OCI-LY1 (cell line): Measurements from ENCODE around the gene NFIA.

Experiments
- H2AFZ ChIP-seq: fragments of 200-600 bp; sonication (generic), shearing (Covaris generic); 2 replicates; pipeline ENCODE4 v1.6.0; 2014; ENCODE audit warnings: antibody characterized with exemption, mild to moderate bottlenecking, low read length
- H3F3A ChIP-seq: fragments of 200-600 bp; sonication (generic), shearing (Covaris generic); 2 replicates; pipeline ENCODE4 v1.6.0; 2014; ENCODE audit warnings: mild to moderate bottlenecking, antibody characterized with exemption, low read length, moderate library complexity; ENCODE audit not compliant: insufficient read depth
- H3K27ac ChIP-seq: fragments of 200-600 bp; sonication (generic); 2 replicates; pipeline ENCODE4 v1.5.1; 2014; ENCODE audit warnings: low read length, mixed run types, mild to moderate bottlenecking, low read depth; ENCODE audit not compliant: poor library complexity, severe bottlenecking
- H3K27me3 ChIP-seq: fragments of 200-600 bp; sonication (generic); 2 replicates; pipeline ENCODE4 v1.6.0; 2014; ENCODE audit warnings: antibody characterized with exemption, mild to moderate bottlenecking, low read length, moderate library complexity; ENCODE audit not compliant: insufficient read depth
- H3K36me3 ChIP-seq: fragments of 200-600 bp; sonication (generic); 2 replicates; pipeline ENCODE4 v1.6.1; 2014; ENCODE audit warnings: mild to moderate bottlenecking, antibody characterized with exemption, low read length, moderate library complexity, mixed read lengths; ENCODE audit not compliant: insufficient read depth
- H3K4me1 ChIP-seq: fragments of 200-600 bp; sonication (generic); 2 replicates; pipeline ENCODE4 v1.5.1; 2014; ENCODE audit warnings: mild to moderate bottlenecking, low read length, moderate library complexity; ENCODE audit not compliant: insufficient read depth, severe bottlenecking
- H3K4me2 ChIP-seq: fragments of 200-600 bp; sonication (generic), shearing (Covaris generic); 2 replicates; pipeline ENCODE4 v1.6.1; 2014; ENCODE audit warnings: low read length
- H3K4me3 ChIP-seq: fragments of 200-600 bp; sonication (generic); 2 replicates; pipeline ENCODE4 v1.5.1; 2014; ENCODE audit warnings: low read length, low read depth, mild to moderate bottlenecking, mixed read lengths; ENCODE audit not compliant: poor library complexity, severe bottlenecking
- H3K79me2 ChIP-seq: fragments of 200-600 bp; shearing (Covaris generic); 2 replicates; pipeline ENCODE4 v1.6.1; 2016; ENCODE audit warnings: mixed run types, low read length, mixed read lengths; ENCODE audit not compliant: insufficient read depth
- H3K9ac ChIP-seq: fragments of 200-600 bp; sonication (generic), shearing (Covaris generic); 2 replicates; pipeline ENCODE4 v1.6.1; 2014; ENCODE audit warnings: mild to moderate bottlenecking, low read length, mixed read lengths
- H3K9me2 ChIP-seq: fragments of 200-600 bp; sonication (generic), shearing (Covaris generic); 2 replicates; pipeline ENCODE4 v1.6.1; 2014; ENCODE audit warnings: low read depth, mild to moderate bottlenecking, low read length, mixed read lengths
- H3K9me3 ChIP-seq: fragments of 200-600 bp; shearing (Covaris generic); 2 replicates; pipeline ENCODE4 v1.6.1; 2014; ENCODE audit warnings: low read length, mixed read lengths
- H4K20me1 ChIP-seq: fragments of 200-600 bp; sonication (generic), shearing (Covaris generic); 2 replicates; pipeline ENCODE4 v1.6.0; 2016; ENCODE audit warnings: mild to moderate bottlenecking, low read length; ENCODE audit not compliant: insufficient read depth
- CTCF ChIP-seq: fragments of 200-600 bp; sonication (generic), shearing (Covaris generic); IDR thresholded peaks from 2 replicates; pipeline ENCODE4 v1.5.1; 2017; ENCODE audit warnings: mild to moderate bottlenecking, antibody characterized with exemption, low read length, moderate library complexity, mixed read lengths
- EZH2 ChIP-seq: fragments of 200-600 bp; sonication (generic), shearing (Covaris generic); IDR thresholded peaks from 2 replicates; pipeline ENCODE4 v1.8.0; 2017; ENCODE audit warnings: borderline replicate concordance, mixed run types, mild to moderate bottlenecking, antibody characterized with exemption, low read length, moderate library complexity, mixed read lengths

Gene NFIA

GRCh38 chr1:61094677-61095469, 12.5 kb downstream of the NFIA start:
- Histone ChIP-seq H3K36me3 (peaks cover 19% of the 10 kb centered on the region; the same call in 1 of the 2 replicates), H2AFZ (no peak overlapping the region), H3K4me2 (peak overlapping the region; percentile 1; the same call in 1 of the 2 replicates), H3K9me2 (no peaks in the 10 kb centered on the region), H4K20me1 (no peaks in the 10 kb centered on the region), H3K4me3 (no peak overlapping the region), H3K4me1 (peaks cover 65% of the 10 kb centered on the region), H3K9ac (no peak overlapping the region), H3K27me3 (no peaks in the 10 kb centered on the region), H3K27ac (no peak overlapping the region), H3F3A (no peaks in the 10 kb centered on the region; the same call in 1 of the 2 replicates), H3K79me2 (peaks cover 69% of the 10 kb centered on the region), H3K9me3 (no peaks in the 10 kb centered on the region)
- TF ChIP-seq EZH2 (no peak), CTCF (no peak)

- H3K9me2 ChIP-seq: no peaks in the 10 kb centered on the region
- TF ChIP-seq CTCF: no peak
- no peak for TF ChIP-seq EZH2
- H3K4me2 ChIP-seq: peak overlapping the region; percentile 1; the same call in 1 of the 2 replicates
- H3K4me1 ChIP-seq: peaks cover 65% of the 10 kb centered on the region
- H3K4me3 ChIP-seq: no peak overlapping the region
- H3K27me3 ChIP-seq: no peaks in the 10 kb centered on the region
- H3K36me3 ChIP-seq: peaks cover 13% of the 10 kb centered on the region; the same call in 1 of the 2 replicates
- no peaks in the 10 kb centered on the region for H3F3A ChIP-seq
- no peak overlapping the region for H3K9ac ChIP-seq
- no peak overlapping the region for H3K27ac ChIP-seq
- H2AFZ ChIP-seq: no peak overlapping the region
- H3K9me3 ChIP-seq: no peaks in the 10 kb centered on the region
- peaks cover 64% of the 10 kb centered on the region for H3K79me2 ChIP-seq
- no peaks in the 10 kb centered on the region for H4K20me1 ChIP-seq
Observed at GRCh38 chr1:61095470-61095812, 13.1 kb downstream of the NFIA start.

GRCh38 chr1:61097317-61097716, 15.0 kb downstream of the NFIA start:
- Histone ChIP-seq H3K4me3 (no peak overlapping the region), H3K9me3 (no peaks in the 10 kb centered on the region), H4K20me1 (no peaks in the 10 kb centered on the region), H2AFZ (no peak overlapping the region), H3K36me3 (peaks cover 7% of the 10 kb centered on the region; the same call in 1 of the 2 replicates), H3F3A (no peaks in the 10 kb centered on the region), H3K27me3 (no peaks in the 10 kb centered on the region), H3K9ac (no peak overlapping the region), H3K79me2 (peaks cover 72% of the 10 kb centered on the region), H3K4me2 (no peak overlapping the region), H3K4me1 (peaks cover 62% of the 10 kb centered on the region), H3K27ac (no peak overlapping the region), H3K9me2 (no peaks in the 10 kb centered on the region)
- TF ChIP-seq EZH2: no peak
- no peak for TF ChIP-seq CTCF
